ENCODE data around the gene DOCK2. TPM values are rescaled to one million over a fixed set of nuclear protein-coding genes. Genes with fewer than 3 reads are reported as not detected.

Gene DOCK2
- total RNA-seq, 1 experiment from 2014 or later = 2.2 TPM

GRCh38 chr5:169880785-169881184 lies 243.7 kb downstream of the DOCK2 start:
- no peaks in the 10 kb centered on the region for H3K27me3 ChIP-seq (replicated peaks; ENCODE audit: insufficient read depth, low read depth, low read length, poor library complexity)
- no peaks in the 10 kb centered on the region for H3K9me3 ChIP-seq (ENCODE audit: low read depth, low read length, poor library complexity, severe bottlenecking)
- H3K4me3 ChIP-seq (ENCODE audit: low read depth, low read length, poor library complexity, severe bottlenecking) = no peak overlapping the region
- ChIA-PET POLR2A (ENCODE audit: low non-redundant PET) (no interaction called here), CTCF (no interaction called here)
- TF ChIP-seq EZH2 (IDR thresholded peaks at IDR 0.05; ENCODE audit: borderline replicate concordance, low read depth, low read length, poor library complexity, severe bottlenecking) = no peak
- no peak for TF ChIP-seq CTCF (conservative IDR thresholded peaks at IDR 0.05; ENCODE audit: low read depth, low read length)
- DNase-seq (ENCODE audit: low spot score) = no peak
- peaks cover 7% of the 10 kb centered on the region for H3K36me3 ChIP-seq (ENCODE audit: insufficient read depth, low read length, poor library complexity, severe bottlenecking)
- no peaks in the 10 kb centered on the region for H3K4me1 ChIP-seq (ENCODE audit: insufficient read depth, low read length, poor library complexity, severe bottlenecking)
- no peak overlapping the region for H3K27ac ChIP-seq (ENCODE audit: low read depth, low read length, poor library complexity, severe bottlenecking)
- BruUV-seq (replicated peaks) = no TSS peak
- intact Hi-C loops (cut with micrococcal nuclease; ENCODE audit: unreplicated experiment) = no loop called here

GRCh38 chr5:169881702-169882303 lies 244.7 kb downstream of the DOCK2 start:
- no TSS peak for BruUV-seq (replicated peaks)
- DNase-seq (ENCODE audit: low spot score) = no peak
- H3K4me1 ChIP-seq (ENCODE audit: insufficient read depth, low read length, poor library complexity, severe bottlenecking) = no peaks in the 10 kb centered on the region
- no peak overlapping the region for H3K27ac ChIP-seq (ENCODE audit: low read depth, low read length, poor library complexity, severe bottlenecking)
- intact Hi-C loops (cut with micrococcal nuclease; ENCODE audit: unreplicated experiment) = no loop called here
- H3K9me3 ChIP-seq (ENCODE audit: low read depth, low read length, poor library complexity, severe bottlenecking) = no peaks in the 10 kb centered on the region
- CTCF ChIA-PET = no interaction called here
- peaks cover 7% of the 10 kb centered on the region for H3K36me3 ChIP-seq (ENCODE audit: insufficient read depth, low read length, poor library complexity, severe bottlenecking)
- H3K4me3 ChIP-seq (ENCODE audit: low read depth, low read length, poor library complexity, severe bottlenecking) = no peak overlapping the region
- TF ChIP-seq CTCF (conservative IDR thresholded peaks at IDR 0.05; ENCODE audit: low read depth, low read length) (no peak), EZH2 (IDR thresholded peaks at IDR 0.05; ENCODE audit: borderline replicate concordance, low read depth, low read length, poor library complexity, severe bottlenecking) (no peak)
- POLR2A ChIA-PET (ENCODE audit: low non-redundant PET) = no interaction called here
- H3K27me3 ChIP-seq (replicated peaks; ENCODE audit: insufficient read depth, low read depth, low read length, poor library complexity) = no peaks in the 10 kb centered on the region

GRCh38 chr5:169886033-169886432 lies 249.0 kb downstream of the DOCK2 start:
- BruUV-seq (replicated peaks) = no TSS peak
- H3K36me3 ChIP-seq (ENCODE audit: insufficient read depth, low read length, poor library complexity, severe bottlenecking) = peaks cover 4% of the 10 kb centered on the region
- H3K4me1 ChIP-seq (ENCODE audit: insufficient read depth, low read length, poor library complexity, severe bottlenecking) = no peaks in the 10 kb centered on the region
- no peaks in the 10 kb centered on the region for H3K9me3 ChIP-seq (ENCODE audit: low read depth, low read length, poor library complexity, severe bottlenecking)
- H3K4me3 ChIP-seq (ENCODE audit: low read depth, low read length, poor library complexity, severe bottlenecking) = no peak overlapping the region
- DNase-seq (ENCODE audit: low spot score) = no peak
- ChIA-PET CTCF (no interaction called here), POLR2A (ENCODE audit: low non-redundant PET) (no interaction called here)
- TF ChIP-seq CTCF (conservative IDR thresholded peaks at IDR 0.05; ENCODE audit: low read depth, low read length) (no peak), EZH2 (IDR thresholded peaks at IDR 0.05; ENCODE audit: borderline replicate concordance, low read depth, low read length, poor library complexity, severe bottlenecking) (no peak)
- intact Hi-C loops (cut with micrococcal nuclease; ENCODE audit: unreplicated experiment) = no loop called here
- H3K27me3 ChIP-seq (replicated peaks; ENCODE audit: insufficient read depth, low read depth, low read length, poor library complexity) = no peaks in the 10 kb centered on the region
- H3K27ac ChIP-seq (ENCODE audit: low read depth, low read length, poor library complexity, severe bottlenecking) = no peak overlapping the region

Measured in A673 (cell line).